OCI-M2 (cell line): ENCODE results near the gene GOLGA6L7.
"Not testable (repeated sequence)": the region's sequence is repeated elsewhere in the genome, so short reads cannot be mapped to it uniquely, and the experiment has no call there.

ENCODE experiments used
- DNase-seq: peaks from one replicate; lab custom pipeline; 2025; ENCODE audit not compliant: unreplicated experiment; lab: John Stamatoyannopoulos, UW

The GOLGA6L7 gene, protein sequence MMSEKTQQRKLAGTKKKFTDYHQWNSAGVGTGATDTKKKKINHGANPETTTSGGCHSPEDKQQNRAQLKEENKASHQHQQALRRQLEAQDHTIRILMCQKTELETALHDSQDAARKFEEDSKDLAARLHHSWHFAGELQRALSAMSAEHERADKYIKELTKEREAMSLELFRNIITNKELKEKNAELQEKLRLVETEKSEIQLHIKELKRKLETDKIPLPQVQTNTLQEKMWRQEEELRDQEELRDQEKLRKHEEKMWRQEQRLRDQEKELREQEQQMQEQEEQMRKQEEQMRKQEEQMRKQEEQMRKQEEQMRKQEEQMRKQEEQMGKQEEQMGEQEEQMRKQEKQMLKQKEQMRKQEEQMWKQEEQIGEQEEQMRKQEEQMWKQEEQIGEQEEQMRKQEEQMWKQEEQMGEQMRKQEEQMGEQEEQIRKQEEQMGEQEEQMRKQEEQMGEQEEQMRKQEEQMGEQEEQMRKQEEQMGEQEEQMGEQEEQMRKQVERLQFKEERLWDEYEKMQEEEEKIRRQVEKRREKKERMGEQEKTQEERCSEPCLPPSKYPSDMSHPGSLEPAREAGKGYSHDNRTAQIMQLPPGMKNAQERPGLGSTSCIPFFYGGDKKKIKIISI

DNA sequence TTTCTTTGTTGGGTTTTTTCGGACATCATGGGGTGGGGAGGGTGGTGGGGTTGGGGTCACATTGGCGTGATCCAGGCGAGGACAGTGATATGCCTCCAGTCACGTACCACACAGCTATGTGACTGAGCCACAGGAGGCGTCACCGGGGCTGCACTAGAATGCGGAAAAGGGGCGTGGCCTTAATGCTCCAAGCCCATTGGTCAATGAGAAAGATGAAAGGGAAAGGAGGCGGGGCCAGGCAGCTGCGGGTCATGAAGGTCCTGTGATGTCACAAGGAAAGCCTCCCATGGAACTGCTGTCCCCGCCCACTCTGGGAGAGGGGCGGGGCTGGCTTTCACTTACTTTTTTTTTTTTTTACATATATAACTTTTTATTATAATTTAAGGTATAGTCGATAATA, at the start of gene GOLGA6L7:
TSS of gene GOLGA6L7 (minus strand) at position 124 of the 400 bp plus-strand sequence. CDS start at position 29, 95 bp downstream.
- not testable (repeated sequence) for DNase-seq

DNA sequence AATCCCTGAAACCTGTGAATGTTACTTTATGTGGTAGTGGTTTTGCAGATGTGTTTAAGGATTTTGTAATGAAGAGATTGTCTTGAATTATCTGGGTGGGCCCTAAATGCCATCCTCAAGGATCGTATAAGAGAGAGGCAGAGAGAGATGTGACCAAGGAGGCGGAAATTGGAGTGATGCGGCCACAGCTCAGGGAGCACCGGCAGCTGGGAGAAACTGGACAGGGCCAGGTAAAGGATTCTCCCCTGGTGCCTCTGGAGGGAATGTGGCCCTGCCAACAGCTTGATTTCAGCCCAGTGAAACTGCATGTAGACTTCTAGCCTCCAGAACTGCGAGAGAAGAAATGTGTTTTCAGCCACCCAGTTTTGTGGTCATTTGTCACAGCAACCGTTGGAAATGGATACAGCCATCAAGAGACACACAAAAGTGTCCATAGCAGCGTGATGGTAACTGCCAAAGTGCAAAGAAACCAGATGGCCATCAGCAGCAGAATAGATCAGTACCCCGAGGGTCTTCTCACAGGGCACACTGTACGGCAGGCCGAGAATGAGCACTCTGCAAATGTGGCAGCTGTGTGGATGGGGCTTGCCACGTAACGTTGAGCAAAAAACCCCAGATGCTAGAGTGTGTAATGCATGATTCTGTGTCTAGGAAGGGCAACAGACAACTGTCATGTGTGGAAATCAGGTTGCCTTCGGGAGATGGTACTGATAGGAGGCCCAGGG, 49.6 kb upstream of the GOLGA6L7 start:
- no peak for DNase-seq

DNA sequence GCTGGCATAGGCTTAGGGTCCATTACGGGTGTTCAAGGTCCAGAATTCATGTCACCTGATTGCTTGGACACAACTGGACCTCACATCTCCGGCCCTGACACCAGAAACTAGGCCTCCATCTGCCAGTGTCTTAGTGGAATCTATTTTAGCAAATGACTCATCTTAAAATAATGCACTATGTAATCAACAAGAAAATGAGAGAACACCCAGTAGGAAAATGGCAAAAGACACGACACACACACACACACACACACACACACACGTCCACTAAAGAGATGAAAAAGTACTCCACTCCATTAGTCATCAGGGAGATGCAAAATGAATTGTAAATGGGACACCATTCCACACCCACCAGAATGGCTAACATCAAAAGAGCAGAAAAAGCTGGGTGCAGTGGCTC, 48.5 kb upstream of the GOLGA6L7 start:
- no peak for DNase-seq

DNA sequence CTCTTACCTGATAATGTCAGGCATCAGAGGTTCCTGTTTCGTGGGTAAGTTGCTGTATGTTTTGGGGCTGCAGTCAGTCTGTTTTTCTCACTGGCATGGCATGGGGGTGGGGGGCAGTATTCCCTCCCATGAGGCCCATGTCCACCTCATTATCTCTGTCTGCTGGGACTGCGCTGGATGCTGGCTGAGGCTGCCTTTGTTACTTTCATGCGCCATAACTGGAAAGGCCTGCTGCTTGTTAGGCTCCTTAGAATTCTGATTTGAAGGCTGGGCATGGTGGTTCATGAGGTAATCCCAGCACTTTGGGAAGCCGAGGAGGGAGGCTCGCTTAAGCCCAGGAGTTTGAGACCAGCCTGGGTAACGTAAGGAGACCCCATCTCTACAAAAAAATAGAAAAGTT, 47.1 kb upstream of the GOLGA6L7 start:
- DNase-seq, result no peak

DNA sequence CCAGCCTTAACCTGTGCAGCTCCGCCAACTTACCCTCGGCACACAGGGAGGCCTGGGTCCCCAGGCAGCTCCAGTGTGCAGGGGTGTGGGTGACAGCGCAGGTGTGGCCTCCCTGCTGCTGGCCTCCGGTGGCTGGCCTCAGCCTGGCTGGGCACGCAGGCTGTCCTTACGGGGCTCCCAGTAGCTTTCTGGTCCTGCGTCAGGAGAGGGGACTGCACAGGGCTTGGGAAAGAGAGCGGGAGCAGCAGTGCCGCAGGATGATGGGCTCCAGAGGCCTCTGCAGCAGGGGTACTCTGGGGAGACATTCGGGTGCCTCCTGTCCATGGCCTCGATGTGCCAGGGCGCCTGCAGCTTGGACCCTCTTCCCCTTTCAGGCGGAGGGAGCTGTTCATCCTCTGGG, 46.7 kb upstream of the GOLGA6L7 start:
- DNase-seq, result no peak

DNA sequence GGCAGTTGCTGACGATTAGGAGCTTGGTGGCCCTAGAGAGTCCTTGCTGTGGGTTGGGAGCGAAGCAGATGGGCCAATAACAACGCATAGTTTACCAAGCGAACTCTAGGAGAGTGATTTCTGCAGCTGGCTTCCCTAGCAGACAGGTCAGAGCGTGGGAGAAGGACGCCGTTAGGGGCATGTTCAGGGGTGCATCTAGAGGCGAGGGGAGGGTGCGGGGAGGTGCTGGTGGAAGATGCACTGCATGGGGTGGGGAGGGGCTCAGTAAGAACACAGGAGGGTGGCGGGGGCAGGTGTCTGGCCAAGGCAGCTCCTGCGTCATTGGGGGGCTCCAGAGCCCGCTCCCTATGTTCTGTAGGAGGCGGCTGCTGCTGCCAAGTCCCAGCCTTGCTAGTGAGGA, 46.2 kb upstream of the GOLGA6L7 start:
- DNase-seq, result no peak

DNA sequence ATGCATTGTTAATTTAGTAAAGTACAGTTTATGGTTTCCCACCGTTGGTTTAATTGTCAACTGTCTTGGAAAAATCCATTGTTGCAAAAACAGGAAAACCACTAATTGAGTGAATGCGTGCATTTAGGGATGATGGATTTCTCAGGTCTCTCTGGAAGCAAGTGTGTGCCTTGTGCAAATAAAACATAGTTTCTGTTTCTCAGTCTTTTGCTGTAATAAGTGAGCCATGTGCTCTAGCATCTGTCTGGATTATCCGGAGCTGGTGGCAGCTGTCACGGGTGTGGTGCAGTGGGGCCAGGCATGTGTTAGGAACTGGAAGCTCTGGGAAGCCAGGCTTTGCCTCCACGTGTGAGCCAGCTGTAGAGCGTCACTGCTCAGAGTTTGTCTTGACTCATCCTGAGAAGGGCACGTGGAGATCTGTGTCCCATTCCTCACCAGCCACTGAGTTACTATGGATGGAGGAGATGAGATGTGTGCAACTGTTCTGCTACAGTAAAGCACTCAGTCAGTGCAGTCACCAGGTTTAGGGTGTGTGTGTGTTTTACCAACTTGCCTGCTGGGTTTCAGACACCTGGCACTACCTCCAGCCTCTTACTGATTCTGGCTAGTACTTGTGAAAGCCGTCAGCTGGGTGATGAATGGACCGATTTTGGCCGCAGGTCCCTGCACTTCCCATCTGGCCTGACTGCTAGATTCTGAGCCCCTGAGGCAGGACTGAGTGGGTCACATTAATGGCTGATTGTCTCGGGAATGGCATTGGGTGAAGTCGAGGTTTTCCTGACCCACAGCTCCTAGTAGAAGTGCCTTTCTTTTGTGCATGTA, 44.6 kb upstream of the GOLGA6L7 start:
- DNase-seq, result no peak

DNA sequence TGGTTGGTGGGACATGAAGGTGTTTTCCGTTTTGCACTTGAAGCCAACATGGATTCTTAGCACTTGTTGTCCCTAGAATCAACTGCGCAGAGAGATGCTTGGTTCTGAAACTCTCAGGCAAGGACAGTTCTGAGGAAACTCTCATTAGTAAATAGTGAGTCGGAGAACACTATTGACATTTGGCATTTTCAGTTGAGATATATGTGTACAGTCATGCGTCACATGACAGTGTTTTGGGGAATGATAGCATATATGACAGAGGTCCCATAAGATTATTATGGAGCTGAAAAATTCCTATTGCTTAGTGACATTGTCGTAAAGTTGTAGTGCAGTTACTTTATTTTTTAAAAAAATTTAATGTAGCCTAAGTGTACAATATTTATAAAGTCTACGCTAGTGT, 43.1 kb upstream of the GOLGA6L7 start:
- DNase-seq, result no peak

DNA sequence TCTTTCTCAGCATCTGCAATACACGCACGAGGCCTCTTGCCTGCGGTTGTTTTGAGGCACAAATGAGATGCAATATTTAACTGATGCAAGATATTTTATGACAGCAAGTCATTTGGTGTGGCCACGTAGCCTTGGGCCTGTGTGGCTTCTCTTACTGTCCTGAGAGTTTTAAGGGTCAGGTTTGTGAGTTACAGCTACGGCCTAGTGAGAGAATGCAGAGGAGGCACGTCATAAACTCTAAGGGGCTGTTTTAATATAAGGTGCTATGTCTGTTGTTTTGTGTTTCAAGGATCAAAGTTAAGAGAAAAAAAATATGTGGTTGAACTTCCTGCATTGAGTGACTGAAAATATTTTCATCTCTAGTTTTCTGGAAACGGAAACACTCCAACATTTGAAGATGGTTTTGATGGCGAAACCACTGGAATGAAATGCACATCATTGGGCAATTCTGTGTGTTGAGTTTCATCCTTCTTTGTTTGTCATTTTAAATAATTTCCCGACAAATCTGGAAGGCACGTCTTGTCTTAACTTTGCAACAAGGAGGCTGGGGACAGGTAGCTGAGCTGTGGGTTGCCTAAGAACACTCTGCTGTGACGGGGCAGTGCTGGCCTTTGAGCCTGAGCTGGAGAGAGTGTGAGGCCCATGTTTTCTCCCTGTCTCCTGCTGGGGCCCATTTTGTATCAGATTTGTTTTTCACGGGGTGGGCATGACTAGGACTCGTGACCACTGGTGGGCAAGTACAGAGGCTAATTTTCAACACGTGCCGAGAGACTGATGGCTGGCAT, 42.5 kb upstream of the GOLGA6L7 start:
- DNase-seq, result no peak

DNA sequence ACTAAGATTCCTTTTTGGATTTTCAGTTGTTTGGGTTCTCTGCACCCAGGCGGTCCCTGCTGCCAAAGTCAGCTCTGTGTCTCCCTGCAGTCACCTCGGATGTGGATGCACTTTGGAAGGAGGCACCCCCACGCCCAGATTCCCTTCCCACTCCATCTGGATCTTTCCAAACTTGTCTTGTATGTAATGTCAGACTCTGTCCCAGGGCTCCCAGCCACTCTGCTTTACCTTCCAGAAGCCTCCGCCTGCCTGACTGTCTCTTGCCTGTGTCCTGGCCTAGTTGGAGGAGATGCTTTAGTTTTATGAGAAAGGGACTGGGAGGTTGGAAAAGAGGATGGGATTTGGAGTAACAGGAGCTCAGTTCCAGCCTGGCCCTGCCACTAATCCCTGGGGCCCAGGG, 41.8 kb upstream of the GOLGA6L7 start:
- DNase-seq, result not testable (repeated sequence)

DNA sequence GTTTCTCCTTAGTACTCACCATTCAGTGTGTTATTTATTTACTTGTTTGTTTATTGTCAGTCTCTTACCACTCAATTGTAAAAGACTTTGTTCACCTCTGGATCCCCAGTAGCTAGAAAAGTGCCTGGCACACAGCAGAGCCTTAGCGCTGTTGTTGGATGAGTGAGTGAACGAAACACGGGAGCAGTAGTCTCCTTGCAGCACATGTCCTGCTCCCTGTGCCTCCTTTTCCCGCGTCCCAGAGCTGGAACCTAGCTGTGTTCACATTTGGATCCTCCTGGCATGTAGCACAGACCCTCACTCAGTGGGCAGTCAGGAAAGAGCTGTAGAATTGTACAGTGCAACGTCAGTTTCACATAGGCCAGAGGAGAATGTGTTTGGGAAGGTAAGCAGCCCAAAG, 41.4 kb upstream of the GOLGA6L7 start:
- not testable (repeated sequence) for DNase-seq

DNA sequence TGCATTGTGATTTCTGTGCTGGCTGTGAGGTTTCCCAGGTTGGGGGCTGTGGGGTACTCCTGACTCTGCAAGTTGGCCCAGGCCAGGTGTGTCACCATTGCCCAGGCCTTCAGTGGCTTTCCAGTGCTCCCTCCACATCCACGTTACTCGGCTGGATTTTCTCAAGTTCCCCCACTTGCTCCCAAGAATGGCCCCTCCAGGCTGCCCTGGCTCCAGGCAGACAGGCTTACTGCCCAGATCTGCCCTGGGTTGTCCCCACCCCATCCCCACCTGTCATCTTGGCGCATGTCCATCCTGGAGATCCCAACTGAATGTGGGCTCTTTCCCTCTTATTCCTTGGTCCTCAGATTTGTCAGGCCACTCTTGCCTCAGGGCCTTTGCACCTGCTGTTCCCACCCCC, 40.9 kb upstream of the GOLGA6L7 start:
- DNase-seq, result no peak

DNA sequence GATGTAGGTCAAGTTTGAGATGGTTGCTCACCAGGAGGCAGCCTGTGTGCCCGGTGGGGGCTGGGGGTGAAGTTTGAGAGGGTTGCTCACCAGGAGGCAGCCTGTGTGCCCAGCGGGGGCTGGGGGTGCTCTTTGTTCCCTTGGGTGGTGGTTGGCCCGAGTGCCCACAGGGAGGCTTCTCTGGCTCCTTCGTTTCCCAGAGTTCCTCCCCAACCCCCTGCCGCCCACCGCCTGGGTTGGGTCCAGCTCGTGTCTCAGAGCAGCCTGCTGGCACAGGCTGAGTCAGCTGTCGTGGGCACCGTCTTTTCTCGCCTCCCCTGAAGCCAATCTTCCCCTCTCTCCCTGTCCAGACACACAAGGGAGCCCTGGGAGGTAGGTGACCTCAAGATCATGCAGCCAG, 40.5 kb upstream of the GOLGA6L7 start:
- DNase-seq, result no peak

DNA sequence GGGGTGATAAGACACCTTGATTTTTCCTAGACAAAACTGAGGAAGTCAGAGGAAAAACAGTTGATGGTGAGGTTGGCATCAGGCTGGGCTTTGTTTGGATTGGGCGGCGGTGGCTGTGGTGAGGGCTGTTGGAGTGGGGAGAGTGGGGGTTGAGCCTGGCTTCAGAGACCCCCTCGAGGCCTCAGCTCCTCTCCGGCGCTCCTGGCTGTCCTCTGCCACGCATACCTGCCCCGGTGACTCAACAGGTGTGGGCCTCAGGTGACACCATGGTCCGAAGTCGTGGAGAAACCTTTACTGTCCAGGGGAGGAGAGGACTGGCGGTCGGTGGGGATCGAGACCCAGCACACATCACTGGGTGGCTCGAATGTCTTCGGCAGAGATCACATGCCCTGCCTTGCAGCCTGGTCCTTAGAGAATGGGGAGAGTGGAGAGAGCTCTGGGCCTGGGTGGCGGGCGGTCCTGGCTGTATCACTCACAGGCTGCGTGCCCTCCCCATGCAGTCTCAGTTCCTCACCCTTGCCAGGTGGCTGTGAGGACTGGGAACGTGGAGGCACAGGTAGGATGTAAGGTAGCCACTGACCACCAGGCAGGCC, 40.0 kb upstream of the GOLGA6L7 start:
- no peak for DNase-seq

DNA sequence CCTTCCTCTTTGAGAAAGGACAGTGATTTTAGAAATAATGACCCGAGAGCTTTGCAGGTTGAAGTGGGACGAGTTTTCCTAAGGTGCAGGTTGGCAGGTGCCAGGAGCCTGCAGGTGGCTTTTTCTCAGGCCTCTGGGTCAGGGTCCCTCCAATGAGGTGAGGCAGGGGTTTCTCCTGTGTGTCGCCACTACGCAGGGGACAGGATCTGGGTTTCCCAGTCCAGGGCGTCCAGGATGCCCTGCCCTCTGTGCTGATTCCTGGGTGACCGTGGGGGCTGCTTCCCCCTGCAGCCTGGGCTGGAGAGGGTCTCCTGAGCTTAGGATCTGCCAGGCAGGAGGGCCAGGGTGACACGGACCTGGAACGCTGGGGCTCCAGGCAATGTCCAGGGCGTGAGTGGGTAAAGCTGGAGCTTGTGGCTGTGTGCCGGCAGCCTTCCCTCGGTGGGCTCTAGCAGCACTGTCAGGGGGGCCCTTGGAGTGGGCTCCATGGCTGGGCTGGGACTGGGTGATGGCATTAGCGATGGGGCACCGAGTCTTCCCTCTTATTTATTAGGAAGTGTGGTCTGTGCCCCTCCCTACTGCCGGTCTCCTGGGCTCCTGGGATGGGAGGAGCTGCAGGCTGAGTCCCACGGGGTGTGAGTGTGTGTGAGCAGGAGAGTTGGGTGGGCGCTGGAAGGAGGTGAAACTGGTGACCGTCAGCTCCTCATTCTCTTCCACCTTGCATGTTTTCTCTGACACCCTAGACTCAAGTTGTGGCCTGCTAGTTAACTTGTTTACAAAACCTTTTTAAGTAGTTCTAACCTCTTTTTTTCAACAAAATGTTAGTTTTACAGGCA, 39.1 kb upstream of the GOLGA6L7 start:
- no peak for DNase-seq

DNA sequence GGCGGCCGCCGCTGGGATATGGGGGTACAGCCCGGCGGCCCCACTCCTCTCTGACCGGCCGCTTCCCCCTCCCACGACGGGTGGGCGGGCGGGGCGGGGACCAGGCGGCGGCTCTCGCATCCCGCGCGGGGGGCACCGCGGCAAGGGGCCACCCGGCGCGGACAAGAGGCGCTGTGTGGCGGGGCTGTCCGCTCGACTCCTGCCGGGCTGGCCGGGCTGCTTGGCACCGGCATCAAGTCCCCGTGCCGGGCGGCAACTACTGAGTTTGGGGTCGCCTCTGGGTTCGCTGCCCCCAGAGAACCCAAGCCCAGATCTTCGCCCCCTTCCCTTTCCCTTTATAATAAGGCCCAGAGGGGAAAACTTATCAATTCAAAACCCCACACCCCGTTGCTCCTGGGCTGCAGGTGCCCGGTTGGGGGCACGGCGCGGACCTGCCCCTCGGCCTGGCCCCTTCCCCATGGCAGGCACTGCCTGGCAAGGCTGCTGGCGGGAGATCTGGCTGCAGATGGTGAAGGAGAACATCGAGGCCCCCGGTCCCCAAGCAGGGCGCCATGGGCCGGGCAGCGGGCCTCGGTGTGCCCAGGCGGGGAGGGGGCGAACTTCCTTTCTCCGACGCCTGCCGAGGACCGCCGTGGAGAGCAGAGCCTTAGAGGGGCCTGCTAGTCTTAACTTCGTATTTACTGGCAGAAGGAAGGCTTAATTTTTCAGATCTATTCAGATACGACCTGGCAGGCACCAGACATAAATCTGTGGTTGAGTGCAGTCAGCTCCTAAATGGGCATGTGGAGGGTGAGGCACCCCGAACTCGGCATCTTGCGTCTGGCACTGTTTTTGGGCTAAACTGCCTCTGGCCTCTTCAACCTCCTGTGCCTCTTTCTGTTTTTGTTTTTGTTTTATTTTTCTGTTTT, 38.2 kb upstream of the GOLGA6L7 start:
- no peak for DNase-seq

DNA sequence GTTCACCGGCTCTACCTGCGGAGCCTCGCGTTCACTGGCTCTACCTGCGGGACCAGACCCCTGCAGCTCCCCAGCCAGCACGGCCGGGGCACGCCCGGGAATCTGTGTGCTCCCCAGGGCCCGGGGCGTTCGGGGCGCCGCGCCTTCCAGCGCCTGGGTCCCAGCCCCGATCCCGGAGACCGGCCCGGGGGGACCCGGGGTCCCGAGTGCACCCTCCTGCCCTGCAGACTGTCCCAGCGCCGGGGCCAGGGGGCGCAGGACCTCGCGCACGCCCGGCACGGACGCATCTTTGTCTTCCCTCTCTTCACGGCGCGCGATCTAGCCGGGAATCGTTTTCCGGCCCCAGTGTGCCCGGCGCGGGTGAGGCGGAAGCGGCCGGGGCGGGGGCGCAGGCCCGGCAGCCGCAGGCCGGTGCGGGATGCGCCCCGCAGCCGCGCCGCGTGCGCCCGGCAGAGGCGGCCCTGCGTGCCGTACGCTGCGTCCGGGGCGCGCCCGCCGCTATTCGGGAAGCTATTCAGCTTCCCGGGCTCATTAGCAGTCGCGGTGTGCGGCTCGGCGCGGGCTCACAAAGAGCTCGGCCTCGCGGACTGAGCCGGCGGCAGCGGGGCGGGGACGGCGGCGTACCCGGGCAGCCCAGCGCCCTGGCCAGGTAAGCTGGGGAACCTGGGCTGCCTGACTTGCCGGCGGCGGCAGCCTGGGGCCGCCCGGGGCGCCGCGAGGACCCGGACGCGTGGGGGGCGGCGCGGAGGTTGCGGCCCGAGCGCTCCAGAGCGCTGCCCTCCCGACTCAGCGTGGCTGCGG, 37.4 kb upstream of the GOLGA6L7 start, which contains the start of gene APBA2:
TSS of gene APBA2 (plus strand) at position 345 of the 801 bp plus-strand sequence. CDS start 167,911 bp downstream, outside the sequence.
- no peak for DNase-seq
